Measurements from ENCODE around the gene TDP1.

DNA sequence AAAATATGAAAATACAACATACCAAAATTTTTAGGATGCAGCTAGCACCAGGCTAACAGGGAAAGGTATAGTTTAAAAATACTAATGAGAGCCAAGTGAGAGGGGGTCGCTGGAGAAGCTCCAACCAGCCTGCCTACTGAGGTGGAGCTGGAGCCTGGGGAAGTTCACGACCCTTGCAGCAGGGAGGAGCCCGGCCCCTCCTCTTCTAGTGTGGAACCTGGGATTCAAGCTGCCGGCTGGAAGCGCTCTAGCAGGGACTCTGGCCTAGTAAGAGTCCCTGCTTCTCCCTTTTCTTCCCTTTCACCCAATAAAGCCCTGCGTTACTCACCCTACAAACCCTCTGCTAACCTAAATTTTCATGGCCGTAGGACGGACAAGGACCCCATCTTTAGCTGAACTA is 101.1 kb downstream of the TDP1 start:
- no peak for TF ChIP-seq POLR2AphosphoS5 (IDR thresholded peaks at IDR 0.05; ENCODE audit: low read depth, low read length)
- TF ChIP-seq REST (IDR thresholded peaks at IDR 0.05; ENCODE audit: insufficient read depth in 1 of 2, low read depth in 2 of 2, low read length in 2 of 2) = no peak
- no peak for TF ChIP-seq TAF1 (IDR thresholded peaks at IDR 0.05; ENCODE audit: borderline replicate concordance, insufficient read depth, low read length)

Measured in PFSK-1 (cell line).